Activated CD4-positive, alpha-beta T cell treated with anti-CD3 and anti-CD28 coated beads for 4 hours (primary cell): ENCODE results near the gene METTL3.

Experiments
- DNase-seq, 2 donors: peaks; one replicate each; pipeline ENCODE4 v3.0.0-alpha.2; 2020

METTL3 gene

GRCh38 chr14:21475767-21476522 lies 35.2 kb downstream of the METTL3 start:
- DNase-seq = no peak

GRCh38 chr14:21467616-21468015 lies 43.5 kb downstream of the METTL3 start:
- DNase-seq = no peak

- peak; percentile 99 to 100 for DNase-seq
Measured at GRCh38 chr14:21455912-21456667, 55.0 kb downstream of the METTL3 start, which contains the start of gene CHD8. Gene CHD8, minus strand, starts transcription at chr14:21456123. Its CDS starts 24,480 bp downstream, at chr14:21431643.

- no peak for DNase-seq
Measured at GRCh38 chr14:21455592-21455911, 55.6 kb downstream of the METTL3 start.

GRCh38 chr14:21454843-21455544 lies 56.1 kb downstream of the METTL3 start:
- peak in 1 of 2 donors; percentile 12 for DNase-seq

GRCh38 chr14:21449899-21450216 lies 61.3 kb downstream of the METTL3 start:
- DNase-seq = no peak
